Uterus (tissue), 4 donors: ENCODE measurements around the gene KRT15. TPM values are rescaled to one million over a fixed set of nuclear protein-coding genes. Genes with fewer than 3 reads are reported as not detected.

ENCODE experiments used
- DNase-seq, 2 donors: peaks; one replicate each; pipeline ENCODE4 v3.0.0-alpha.2; 2019 to 2020
- H3K27ac ChIP-seq, 2 donors: fragments of 200-600 bp; sonication (generic); 1 replicate in 1 of 2; 2 replicates in 1 of 2; pipeline ENCODE4 v1.5.1; 2016 to 2018
- H3K27me3 ChIP-seq, 2 donors: fragments of 200-600 bp; sonication (generic); one replicate each; pipeline ENCODE4 v1.5.1; 2018 to 2019; ENCODE audit warnings: control low read depth in 1 of 2
- H3K36me3 ChIP-seq, 2 donors: fragments of 200-600 bp; sonication (generic); one replicate each; pipeline ENCODE4 v1.5.1; 2019; ENCODE audit warnings: control low read depth in 1 of 2
- H3K4me1 ChIP-seq, 2 donors: fragments of 200-600 bp; sonication (generic); one replicate each; pipeline ENCODE4 v1.5.1; 2018 to 2019; ENCODE audit warnings: control low read depth in 1 of 2
- H3K4me3 ChIP-seq, 2 donors: fragments of 200-600 bp; sonication (generic); 1 replicate in 1 of 2; 2 replicates in 1 of 2; pipeline ENCODE4 v1.5.1; 2018 to 2019; ENCODE audit warnings: mild to moderate bottlenecking in 1 of 2
- H3K9me3 ChIP-seq, 2 donors: fragments of 200-600 bp; sonication (generic); one replicate each; pipeline ENCODE4 v1.5.1; 2019; ENCODE audit warnings: control low read depth in 1 of 2
- CTCF ChIP-seq, 4 experiments: fragments of 200-600 bp in 2 of 4; fragments of 450-650 bp in 2 of 4; sonication (generic) in 2 of 4; IDR thresholded peaks; one replicate each; pipeline ENCODE4 v1.5.1; 2016 to 2019; ENCODE audit warnings: antibody characterized with exemption in 4 of 4, mild to moderate bottlenecking in 2 of 4, moderate library complexity in 1 of 4
- POLR2A ChIP-seq, 2 donors: fragments of 450-650 bp; IDR thresholded peaks; one replicate each; pipeline ENCODE4 v1.6.1; 2016; ENCODE audit warnings: antibody characterized with exemption in 2 of 2, mild to moderate bottlenecking in 1 of 2, moderate library complexity in 1 of 2
- intact Hi-C: fragments of 100-400 bp; cut with DNase I; formaldehyde crosslinking; loops from one replicate; pipeline ENCODE4 v1.15.1; 2023; ENCODE audit warnings: low total_unique reads
- total RNA-seq, 4 donors: library from RNA; depleted of rRNA in 3 of 4; stranded (reverse); fragments of >200 nt in 3 of 4; gene quantifications; one replicate each; pipeline versions ENCODE4 v1.1.0 to v1.2.4, GENCODE V29; 2014 to 2023
- donor health status: DM: yes; HTN: yes; CAD: no.

The KRT15 gene
- total RNA-seq, 4 donors from 2014 or later, result 0.41 to 11.5 (median 1.6) TPM; not detected in 1

GRCh38 chr17:41535764-41536481 is 17.2 kb upstream of the KRT15 start:
- Histone ChIP-seq H3K27me3 (no peaks in the 10 kb centered on the region), H3K4me3 (no peak overlapping the region), H3K36me3 (no peaks in the 10 kb centered on the region), H3K4me1 (no peaks in the 10 kb centered on the region), H3K27ac (no peak overlapping the region), H3K9me3 (no peaks in the 10 kb centered on the region)
- TF ChIP-seq CTCF (IDR thresholded peaks at IDR 0.05) (no peak), POLR2A (IDR thresholded peaks at IDR 0.05) (no peak)
- DNase-seq, result no peak
- intact Hi-C loops, result no loop called here

- no peaks in the 10 kb centered on the region for H3K36me3 ChIP-seq
- H3K4me1 ChIP-seq, result no peaks in the 10 kb centered on the region
- intact Hi-C loops, result no loop called here
- H3K9me3 ChIP-seq, result no peaks in the 10 kb centered on the region
- no peaks in the 10 kb centered on the region for H3K27me3 ChIP-seq
- no peak for DNase-seq
- no peak overlapping the region for H3K27ac ChIP-seq
- no peak overlapping the region for H3K4me3 ChIP-seq
- TF ChIP-seq POLR2A (IDR thresholded peaks at IDR 0.05), result no peak
- TF ChIP-seq CTCF (IDR thresholded peaks at IDR 0.05), result no peak
Measured at GRCh38 chr17:41534899-41535546, 16.3 kb upstream of the KRT15 start.

GRCh38 chr17:41533613-41534012 is 14.9 kb upstream of the KRT15 start:
- Histone ChIP-seq H3K9me3 (no peaks in the 10 kb centered on the region), H3K27me3 (no peaks in the 10 kb centered on the region), H3K27ac (no peak overlapping the region), H3K4me1 (no peaks in the 10 kb centered on the region), H3K4me3 (no peak overlapping the region), H3K36me3 (no peaks in the 10 kb centered on the region)
- TF ChIP-seq CTCF (IDR thresholded peaks at IDR 0.05), result no peak
- TF ChIP-seq POLR2A (IDR thresholded peaks at IDR 0.05), result no peak
- DNase-seq, result no peak
- intact Hi-C loops, result no loop called here

- no peak for TF ChIP-seq CTCF (IDR thresholded peaks at IDR 0.05)
- TF ChIP-seq POLR2A (IDR thresholded peaks at IDR 0.05), result no peak
- H3K27ac ChIP-seq, result no peak overlapping the region
- no peaks in the 10 kb centered on the region for H3K9me3 ChIP-seq
- H3K4me3 ChIP-seq, result no peak overlapping the region
- no peaks in the 10 kb centered on the region for H3K36me3 ChIP-seq
- DNase-seq, result no peak
- H3K27me3 ChIP-seq, result no peaks in the 10 kb centered on the region
- H3K4me1 ChIP-seq, result no peaks in the 10 kb centered on the region
- intact Hi-C loops, result no loop called here
Measured at GRCh38 chr17:41532947-41533570, 14.4 kb upstream of the KRT15 start.

- no peak overlapping the region for H3K27ac ChIP-seq
- no peak for DNase-seq
- no peaks in the 10 kb centered on the region for H3K9me3 ChIP-seq
- no peaks in the 10 kb centered on the region for H3K4me1 ChIP-seq
- no peaks in the 10 kb centered on the region for H3K27me3 ChIP-seq
- intact Hi-C loops, result no loop called here
- H3K36me3 ChIP-seq, result no peaks in the 10 kb centered on the region
- TF ChIP-seq CTCF (IDR thresholded peaks at IDR 0.05) (no peak), POLR2A (IDR thresholded peaks at IDR 0.05) (no peak)
- H3K4me3 ChIP-seq, result no peak overlapping the region
Measured at GRCh38 chr17:41531993-41532392, 13.3 kb upstream of the KRT15 start.
